Gastroesophageal sphincter (tissue), 3 donors: Measurements from ENCODE around the gene TRAPPC8.

Experiments
- POLR2A ChIP-seq, 2 donors: fragments of 450-650 bp; IDR thresholded peaks; one replicate each; pipeline ENCODE4 v1.6.1; 2017; ENCODE audit warnings: antibody characterized with exemption in 2 of 2, mild to moderate bottlenecking in 2 of 2, moderate library complexity in 1 of 2
- POLR2AphosphoS5 ChIP-seq: sonication (generic); formaldehyde crosslinking; IDR thresholded peaks from one replicate; pipeline ENCODE4 v1.6.1; 2017; ENCODE audit warnings: antibody characterized with exemption
- TF ChIP-seq, protein P1 (sequence below), 4 experiments: fragments of 200-600 bp in 2 of 4; fragments of 450-650 bp in 2 of 4; sonication (generic) in 1 of 4; IDR thresholded peaks; one replicate each; pipeline ENCODE4 v1.5.1; 2017 to 2019; ENCODE audit warnings: antibody characterized with exemption in 4 of 4, mild to moderate bottlenecking in 2 of 4, moderate library complexity in 2 of 4

- TF ChIP-seq POLR2A (IDR thresholded peaks at IDR 0.05) (no peak), POLR2AphosphoS5 (no peak)
- TF ChIP-seq, protein P1, sequence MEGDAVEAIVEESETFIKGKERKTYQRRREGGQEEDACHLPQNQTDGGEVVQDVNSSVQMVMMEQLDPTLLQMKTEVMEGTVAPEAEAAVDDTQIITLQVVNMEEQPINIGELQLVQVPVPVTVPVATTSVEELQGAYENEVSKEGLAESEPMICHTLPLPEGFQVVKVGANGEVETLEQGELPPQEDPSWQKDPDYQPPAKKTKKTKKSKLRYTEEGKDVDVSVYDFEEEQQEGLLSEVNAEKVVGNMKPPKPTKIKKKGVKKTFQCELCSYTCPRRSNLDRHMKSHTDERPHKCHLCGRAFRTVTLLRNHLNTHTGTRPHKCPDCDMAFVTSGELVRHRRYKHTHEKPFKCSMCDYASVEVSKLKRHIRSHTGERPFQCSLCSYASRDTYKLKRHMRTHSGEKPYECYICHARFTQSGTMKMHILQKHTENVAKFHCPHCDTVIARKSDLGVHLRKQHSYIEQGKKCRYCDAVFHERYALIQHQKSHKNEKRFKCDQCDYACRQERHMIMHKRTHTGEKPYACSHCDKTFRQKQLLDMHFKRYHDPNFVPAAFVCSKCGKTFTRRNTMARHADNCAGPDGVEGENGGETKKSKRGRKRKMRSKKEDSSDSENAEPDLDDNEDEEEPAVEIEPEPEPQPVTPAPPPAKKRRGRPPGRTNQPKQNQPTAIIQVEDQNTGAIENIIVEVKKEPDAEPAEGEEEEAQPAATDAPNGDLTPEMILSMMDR (IDR thresholded peaks at IDR 0.05): no peak
Observed at GRCh38 chr18:31863103-31863502, 79.8 kb downstream of the TRAPPC8 start.
